ENCODE data around the gene OSBPL6.

The OSBPL6 gene

GRCh38 chr2:178269438-178270224 is 75.3 kb downstream of the OSBPL6 start:
- H3K36me3 ChIP-seq (ENCODE audit: insufficient read depth, low read length), result no peaks in the 10 kb centered on the region
- H3K9me2 ChIP-seq (replicated peaks; ENCODE audit: low read depth, low read length), result no peaks in the 10 kb centered on the region
- no peaks in the 10 kb centered on the region for H3F3A ChIP-seq (ENCODE audit: low read depth)
- H2AFZ ChIP-seq (ENCODE audit: low read length), result no peak overlapping the region
- H3K4me2 ChIP-seq (ENCODE audit: low read depth, low read length, poor library complexity, severe bottlenecking), result no peak overlapping the region
- no peak overlapping the region for H3K9ac ChIP-seq (ENCODE audit: low read depth, low read length, poor library complexity, severe bottlenecking)
- no peaks in the 10 kb centered on the region for H3K9me3 ChIP-seq (ENCODE audit: insufficient read depth, low read depth, low read length)
- no peaks in the 10 kb centered on the region for H4K20me1 ChIP-seq (ENCODE audit: insufficient read depth, low read length, poor library complexity, severe bottlenecking)
- H3K4me1 ChIP-seq (ENCODE audit: insufficient read depth, low read length, poor library complexity, severe bottlenecking), result no peaks in the 10 kb centered on the region
- no peaks in the 10 kb centered on the region for H3K27me3 ChIP-seq (ENCODE audit: insufficient read depth, low read length, poor library complexity, severe bottlenecking)
- no peaks in the 10 kb centered on the region for H3K79me2 ChIP-seq (ENCODE audit: insufficient read depth, low read length)
- TF ChIP-seq CTCF (conservative IDR thresholded peaks at IDR 0.05; ENCODE audit: low read length), result no peak
- TF ChIP-seq EZH2phosphoT487 (IDR thresholded peaks at IDR 0.05; ENCODE audit: borderline replicate concordance), result no peak
- no peak overlapping the region for H3K4me3 ChIP-seq (ENCODE audit: low read length, poor library complexity, severe bottlenecking)

DNA sequence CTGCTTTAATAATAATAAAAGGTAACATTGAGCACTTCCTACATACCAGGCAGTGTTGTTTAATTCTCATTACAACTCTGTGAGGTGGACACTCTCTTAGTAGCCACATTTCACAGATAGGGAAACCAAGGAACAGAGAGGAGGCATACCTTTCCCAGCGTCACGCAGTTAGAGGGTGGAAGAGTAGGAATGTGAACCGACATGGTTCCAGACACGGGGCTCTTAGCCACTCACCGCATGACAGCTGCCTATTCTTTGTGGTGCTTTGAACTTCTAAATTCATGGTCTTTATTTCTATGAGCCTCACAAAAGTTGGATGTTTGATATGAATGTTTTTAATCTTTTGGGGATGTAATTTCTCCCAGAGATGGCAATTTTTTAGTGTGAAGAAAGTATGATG is 76.0 kb downstream of the OSBPL6 start:
- H3K9me3 ChIP-seq (ENCODE audit: insufficient read depth, low read depth, low read length), result no peaks in the 10 kb centered on the region
- no peaks in the 10 kb centered on the region for H3K9me2 ChIP-seq (replicated peaks; ENCODE audit: low read depth, low read length)
- no peaks in the 10 kb centered on the region for H4K20me1 ChIP-seq (ENCODE audit: insufficient read depth, low read length, poor library complexity, severe bottlenecking)
- no peak overlapping the region for H3K4me3 ChIP-seq (ENCODE audit: low read length, poor library complexity, severe bottlenecking)
- no peaks in the 10 kb centered on the region for H3K27me3 ChIP-seq (ENCODE audit: insufficient read depth, low read length, poor library complexity, severe bottlenecking)
- no peaks in the 10 kb centered on the region for H3K36me3 ChIP-seq (ENCODE audit: insufficient read depth, low read length)
- no peaks in the 10 kb centered on the region for H3K4me1 ChIP-seq (ENCODE audit: insufficient read depth, low read length, poor library complexity, severe bottlenecking)
- no peak overlapping the region for H2AFZ ChIP-seq (ENCODE audit: low read length)
- no peaks in the 10 kb centered on the region for H3F3A ChIP-seq (ENCODE audit: low read depth)
- no peaks in the 10 kb centered on the region for H3K79me2 ChIP-seq (ENCODE audit: insufficient read depth, low read length)
- no peak overlapping the region for H3K4me2 ChIP-seq (ENCODE audit: low read depth, low read length, poor library complexity, severe bottlenecking)
- H3K9ac ChIP-seq (ENCODE audit: low read depth, low read length, poor library complexity, severe bottlenecking), result no peak overlapping the region
- TF ChIP-seq EZH2phosphoT487 (IDR thresholded peaks at IDR 0.05; ENCODE audit: borderline replicate concordance), result no peak
- no peak for TF ChIP-seq CTCF (conservative IDR thresholded peaks at IDR 0.05; ENCODE audit: low read length)

DNA sequence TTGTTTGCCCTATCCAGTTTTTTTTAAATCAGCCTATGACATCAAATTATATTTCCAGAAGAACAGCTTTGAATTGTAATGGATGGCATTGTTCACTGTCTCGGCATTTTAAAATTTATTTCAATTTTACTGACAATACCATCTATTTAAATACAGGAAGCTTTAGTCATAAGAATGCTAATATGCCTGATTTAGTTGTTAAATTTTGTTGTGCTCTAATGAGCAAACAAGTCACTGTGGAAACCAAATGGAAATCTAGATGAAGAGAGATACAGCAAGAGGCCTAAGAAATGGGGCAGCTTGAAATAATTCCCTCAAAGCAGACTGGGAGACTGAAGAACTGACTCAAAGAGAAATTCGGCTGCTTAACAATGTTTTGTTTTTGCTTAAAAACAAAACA is 76.8 kb downstream of the OSBPL6 start:
- no peaks in the 10 kb centered on the region for H3K9me2 ChIP-seq (replicated peaks; ENCODE audit: low read depth, low read length)
- H3K27me3 ChIP-seq (ENCODE audit: insufficient read depth, low read length, poor library complexity, severe bottlenecking), result no peaks in the 10 kb centered on the region
- H3K9ac ChIP-seq (ENCODE audit: low read depth, low read length, poor library complexity, severe bottlenecking), result no peak overlapping the region
- H3K79me2 ChIP-seq (ENCODE audit: insufficient read depth, low read length), result no peaks in the 10 kb centered on the region
- no peaks in the 10 kb centered on the region for H3F3A ChIP-seq (ENCODE audit: low read depth)
- H2AFZ ChIP-seq (ENCODE audit: low read length), result no peak overlapping the region
- H3K4me1 ChIP-seq (ENCODE audit: insufficient read depth, low read length, poor library complexity, severe bottlenecking), result no peaks in the 10 kb centered on the region
- no peak overlapping the region for H3K4me2 ChIP-seq (ENCODE audit: low read depth, low read length, poor library complexity, severe bottlenecking)
- no peaks in the 10 kb centered on the region for H3K36me3 ChIP-seq (ENCODE audit: insufficient read depth, low read length)
- H3K9me3 ChIP-seq (ENCODE audit: insufficient read depth, low read depth, low read length), result no peaks in the 10 kb centered on the region
- no peaks in the 10 kb centered on the region for H4K20me1 ChIP-seq (ENCODE audit: insufficient read depth, low read length, poor library complexity, severe bottlenecking)
- no peak for TF ChIP-seq EZH2phosphoT487 (IDR thresholded peaks at IDR 0.05; ENCODE audit: borderline replicate concordance)
- TF ChIP-seq CTCF (conservative IDR thresholded peaks at IDR 0.05; ENCODE audit: low read length), result no peak
- H3K4me3 ChIP-seq (ENCODE audit: low read length, poor library complexity, severe bottlenecking), result no peak overlapping the region
